Measurements from ENCODE around the gene LCT. TPM values are rescaled to one million over a fixed set of nuclear protein-coding genes. Genes with fewer than 3 reads are reported as not detected.

LCT gene
- total and polyA plus RNA-seq, 2 of the 13 experiments (the other 11 are each of a cell fraction or from before 2014, with no cell fraction given) = not detected

DNA sequence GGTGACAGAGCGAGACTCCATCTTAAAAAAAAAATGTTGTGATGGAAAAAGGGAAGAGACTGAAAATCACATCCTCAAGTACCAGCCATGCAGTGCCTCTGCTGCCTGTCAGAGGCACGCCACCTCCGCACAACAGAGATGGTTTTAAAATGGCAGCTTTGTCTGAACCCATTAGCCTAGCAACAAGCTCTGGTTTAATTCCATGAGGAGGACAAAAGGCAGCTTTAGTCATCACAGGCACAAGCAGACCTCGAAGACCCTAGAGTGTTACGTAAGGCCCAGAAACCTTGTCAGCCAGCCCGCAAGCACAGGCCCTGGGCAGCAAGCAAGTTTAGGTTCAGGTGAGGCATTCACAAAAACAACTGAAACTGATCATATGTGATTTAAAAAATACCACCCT lies 10.4 kb downstream of the LCT start (continued):
- no peak for TF ChIP-seq ZNF275 (CRISPR knock-in tag; IDR thresholded peaks at IDR 0.05; ENCODE audit: borderline replicate concordance)
- TF ChIP-seq, protein P1, sequence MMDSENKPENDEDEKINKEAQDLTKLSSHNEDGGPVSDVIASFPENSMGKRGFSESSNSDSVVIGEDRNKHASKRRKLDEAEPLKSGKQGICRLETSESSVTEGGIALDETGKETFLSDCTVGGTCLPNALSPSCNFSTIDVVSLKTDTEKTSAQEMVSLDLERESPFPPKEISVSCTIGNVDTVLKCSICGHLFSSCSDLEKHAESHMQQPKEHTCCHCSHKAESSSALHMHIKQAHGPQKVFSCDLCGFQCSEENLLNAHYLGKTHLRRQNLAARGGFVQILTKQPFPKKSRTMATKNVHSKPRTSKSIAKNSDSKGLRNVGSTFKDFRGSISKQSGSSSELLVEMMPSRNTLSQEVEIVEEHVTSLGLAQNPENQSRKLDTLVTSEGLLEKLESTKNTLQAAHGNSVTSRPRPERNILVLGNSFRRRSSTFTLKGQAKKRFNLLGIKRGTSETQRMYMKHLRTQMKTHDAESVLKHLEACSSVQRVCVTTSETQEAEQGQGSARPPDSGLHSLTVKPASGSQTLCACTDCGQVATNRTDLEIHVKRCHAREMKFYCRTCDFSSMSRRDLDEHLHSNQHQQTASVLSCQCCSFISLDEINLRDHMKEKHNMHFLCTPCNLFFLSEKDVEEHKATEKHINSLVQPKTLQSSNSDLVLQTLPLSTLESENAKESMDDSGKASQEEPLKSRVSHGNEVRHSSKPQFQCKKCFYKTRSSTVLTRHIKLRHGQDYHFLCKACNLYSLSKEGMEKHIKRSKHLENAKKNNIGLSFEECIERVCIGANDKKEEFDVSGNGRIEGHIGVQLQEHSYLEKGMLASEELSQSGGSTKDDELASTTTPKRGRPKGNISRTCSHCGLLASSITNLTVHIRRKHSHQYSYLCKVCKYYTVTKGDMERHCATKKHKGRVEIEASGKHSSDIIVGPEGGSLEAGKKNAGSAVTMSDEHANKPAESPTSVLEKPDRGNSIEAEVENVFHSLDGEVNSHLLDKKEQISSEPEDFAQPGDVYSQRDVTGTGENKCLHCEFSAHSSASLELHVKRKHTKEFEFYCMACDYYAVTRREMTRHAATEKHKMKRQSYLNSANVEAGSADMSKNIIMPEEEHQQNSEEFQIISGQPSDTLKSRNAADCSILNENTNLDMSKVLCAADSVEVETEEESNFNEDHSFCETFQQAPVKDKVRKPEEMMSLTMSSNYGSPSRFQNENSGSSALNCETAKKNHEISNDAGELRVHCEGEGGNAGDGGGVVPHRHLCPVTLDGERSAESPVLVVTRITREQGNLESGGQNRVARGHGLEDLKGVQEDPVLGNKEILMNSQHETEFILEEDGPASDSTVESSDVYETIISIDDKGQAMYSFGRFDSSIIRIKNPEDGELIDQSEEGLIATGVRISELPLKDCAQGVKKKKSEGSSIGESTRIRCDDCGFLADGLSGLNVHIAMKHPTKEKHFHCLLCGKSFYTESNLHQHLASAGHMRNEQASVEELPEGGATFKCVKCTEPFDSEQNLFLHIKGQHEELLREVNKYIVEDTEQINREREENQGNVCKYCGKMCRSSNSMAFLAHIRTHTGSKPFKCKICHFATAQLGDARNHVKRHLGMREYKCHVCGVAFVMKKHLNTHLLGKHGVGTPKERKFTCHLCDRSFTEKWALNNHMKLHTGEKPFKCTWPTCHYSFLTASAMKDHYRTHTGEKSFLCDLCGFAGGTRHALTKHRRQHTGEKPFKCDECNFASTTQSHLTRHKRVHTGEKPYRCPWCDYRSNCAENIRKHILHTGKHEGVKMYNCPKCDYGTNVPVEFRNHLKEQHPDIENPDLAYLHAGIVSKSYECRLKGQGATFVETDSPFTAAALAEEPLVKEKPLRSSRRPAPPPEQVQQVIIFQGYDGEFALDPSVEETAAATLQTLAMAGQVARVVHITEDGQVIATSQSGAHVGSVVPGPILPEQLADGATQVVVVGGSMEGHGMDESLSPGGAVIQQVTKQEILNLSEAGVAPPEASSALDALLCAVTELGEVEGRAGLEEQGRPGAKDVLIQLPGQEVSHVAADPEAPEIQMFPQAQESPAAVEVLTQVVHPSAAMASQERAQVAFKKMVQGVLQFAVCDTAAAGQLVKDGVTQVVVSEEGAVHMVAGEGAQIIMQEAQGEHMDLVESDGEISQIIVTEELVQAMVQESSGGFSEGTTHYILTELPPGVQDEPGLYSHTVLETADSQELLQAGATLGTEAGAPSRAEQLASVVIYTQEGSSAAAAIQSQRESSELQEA (CRISPR knock-in tag; IDR thresholded peaks at IDR 0.05; ENCODE audit: not compliant biosample characterization) = no peak
- TF ChIP-seq YEATS4 (CRISPR knock-in tag; IDR thresholded peaks at IDR 0.05; ENCODE audit: borderline replicate concordance) = no peak
- no peak for TF ChIP-seq PPARG (CRISPR knock-in tag; conservative IDR thresholded peaks at IDR 0.05)
- no peak for TF ChIP-seq SMC3 (IDR thresholded peaks at IDR 0.05; ENCODE audit: low read length)
- TF ChIP-seq U2AF2 (IDR thresholded peaks at IDR 0.05; ENCODE audit: low read depth, low read length) = no peak
- TF ChIP-seq IRF2 (CRISPR knock-in tag; IDR thresholded peaks at IDR 0.05) = no peak
- TF ChIP-seq TCF7 (IDR thresholded peaks at IDR 0.05; ENCODE audit: low read depth) = no peak
- no peak for TF ChIP-seq MTF2 (CRISPR knock-in tag; IDR thresholded peaks at IDR 0.05; ENCODE audit: borderline replicate concordance)
- TF ChIP-seq DBP (CRISPR knock-in tag; IDR thresholded peaks at IDR 0.05; ENCODE audit: not compliant biosample characterization) = no peak

Data from HepG2 (cell line).